IMR-90 (cell line): ENCODE results near the gene SAMD10.

Experiments
- BHLHE40 ChIP-seq: fragments of 150-350 bp; IDR thresholded peaks from 2 replicates; pipeline ENCODE4 v1.6.1; 2016; ENCODE audit warnings: mild to moderate bottlenecking, low read depth, low read length
- CHD1 ChIP-seq: IDR thresholded peaks from 2 replicates; pipeline ENCODE4 v1.6.1; 2012; ENCODE audit warnings: low read depth, low read length, improper control_type of control experiment
- CTCF ChIP-seq: conservative IDR thresholded peaks from 2 replicates; pipeline ENCODE4 v1.5.1; 2012; ENCODE audit warnings: mild to moderate bottlenecking, low read depth, low read length, improper control_type of control experiment
- MAZ ChIP-seq: IDR thresholded peaks from 2 replicates; pipeline ENCODE4 v1.6.1; 2012; ENCODE audit warnings: low read depth, mild to moderate bottlenecking, low read length, improper control_type of control experiment, moderate library complexity, borderline replicate concordance
- MXI1 ChIP-seq: IDR thresholded peaks from 2 replicates; pipeline ENCODE4 v1.6.1; 2012; ENCODE audit warnings: low read depth, mild to moderate bottlenecking, low read length, moderate library complexity, borderline replicate concordance
- POLR2A ChIP-seq: IDR thresholded peaks from 2 replicates; pipeline ENCODE4 v1.6.1; 2012; ENCODE audit warnings: mild to moderate bottlenecking, low read depth, low read length
- RAD21 ChIP-seq: IDR thresholded peaks from 2 replicates; pipeline ENCODE4 v1.6.1; 2012; ENCODE audit warnings: low read length, improper control_type of control experiment
- RFX5 ChIP-seq: IDR thresholded peaks from 2 replicates; pipeline ENCODE4 v1.8.0; 2012; ENCODE audit warnings: low read depth, mild to moderate bottlenecking, low read length, moderate library complexity
- SMC3 ChIP-seq: fragments of 150-350 bp; IDR thresholded peaks from 2 replicates; pipeline ENCODE4 v1.6.1; 2016; ENCODE audit warnings: low read depth, mild to moderate bottlenecking, antibody characterized with exemption, low read length, moderate library complexity

- TF ChIP-seq CTCF (no peak), BHLHE40 (no peak), MAZ (no peak), POLR2A (no peak), RFX5 (no peak), SMC3 (no peak), RAD21 (no peak), CHD1 (no peak), MXI1 (no peak)
These were observed 44.1 kb upstream of the SAMD10 start for GRCh38 chr20:64023361-64024140.
